ENCODE measurements around the gene ZBTB45.

Gene ZBTB45

GRCh38 chr19:58538257-58539168, 18.9 kb upstream of the ZBTB45 start:
- DNase-seq: peak; percentile 68

- no peak for DNase-seq
Measured at GRCh38 chr19:58536852-58537798, 17.5 kb upstream of the ZBTB45 start.

GRCh38 chr19:58535857-58536256, 16.2 kb upstream of the ZBTB45 start:
- DNase-seq: no peak

GRCh38 chr19:58531034-58531840, 11.6 kb upstream of the ZBTB45 start:
- no peak for DNase-seq

- no peak for DNase-seq
Measured at GRCh38 chr19:58529405-58529804, 9.8 kb upstream of the ZBTB45 start.

- DNase-seq: no peak
Measured at GRCh38 chr19:58522709-58523108, 3.1 kb upstream of the ZBTB45 start.

- no peak for DNase-seq
Measured at GRCh38 chr19:58521651-58522050, 2.0 kb upstream of the ZBTB45 start.

- DNase-seq: peak; percentile 49
Measured at GRCh38 chr19:58520257-58520599, 618 bp upstream of the ZBTB45 start.

- DNase-seq: peak; percentile 50
Measured at GRCh38 chr19:58519087-58519354, 589 bp downstream of the ZBTB45 start.

GRCh38 chr19:58518256-58519086, 1.1 kb downstream of the ZBTB45 start:
- DNase-seq: peak; percentile 16

GRCh38 chr19:58516964-58517833, 2.4 kb downstream of the ZBTB45 start:
- DNase-seq: no peak

- DNase-seq: no peak
Measured at GRCh38 chr19:58516246-58516836, 3.3 kb downstream of the ZBTB45 start.

GRCh38 chr19:58515259-58515658, 4.4 kb downstream of the ZBTB45 start:
- DNase-seq: no peak

GRCh38 chr19:58514564-58515022, 5.0 kb downstream of the ZBTB45 start:
- DNase-seq: no peak

GRCh38 chr19:58513694-58514563, 5.7 kb downstream of the ZBTB45 start:
- peak; percentile 87 for DNase-seq

- peak; percentile 29 for DNase-seq
Measured at GRCh38 chr19:58513213-58513693, 6.4 kb downstream of the ZBTB45 start.

- no peak for DNase-seq
Measured at GRCh38 chr19:58511353-58512208, 8.0 kb downstream of the ZBTB45 start, which contains the start of gene SLC27A5. Gene SLC27A5 (minus strand): TSS chr19:58511992. CDS start chr19:58511955, 37 bp downstream.

Measured in DMS79 treated with DMSO at 0.1 percent for 48 hours (cell line).